ACHN (cell line): ENCODE data around the gene FANCM.

ENCODE experiments used
- DNase-seq: peaks from one replicate; pipeline ENCODE4 v3.0.0-alpha.2; 2015
- in situ Hi-C: cut with HindIII; loops from 2 replicates; pipeline ENCODE4 v1.10.0; 2017; ENCODE audit warnings: low sequenced_read_pairs, low pct_ligation_motif_present, low pct_unique_long_range_greater_than_20kb

Gene FANCM, protein sequence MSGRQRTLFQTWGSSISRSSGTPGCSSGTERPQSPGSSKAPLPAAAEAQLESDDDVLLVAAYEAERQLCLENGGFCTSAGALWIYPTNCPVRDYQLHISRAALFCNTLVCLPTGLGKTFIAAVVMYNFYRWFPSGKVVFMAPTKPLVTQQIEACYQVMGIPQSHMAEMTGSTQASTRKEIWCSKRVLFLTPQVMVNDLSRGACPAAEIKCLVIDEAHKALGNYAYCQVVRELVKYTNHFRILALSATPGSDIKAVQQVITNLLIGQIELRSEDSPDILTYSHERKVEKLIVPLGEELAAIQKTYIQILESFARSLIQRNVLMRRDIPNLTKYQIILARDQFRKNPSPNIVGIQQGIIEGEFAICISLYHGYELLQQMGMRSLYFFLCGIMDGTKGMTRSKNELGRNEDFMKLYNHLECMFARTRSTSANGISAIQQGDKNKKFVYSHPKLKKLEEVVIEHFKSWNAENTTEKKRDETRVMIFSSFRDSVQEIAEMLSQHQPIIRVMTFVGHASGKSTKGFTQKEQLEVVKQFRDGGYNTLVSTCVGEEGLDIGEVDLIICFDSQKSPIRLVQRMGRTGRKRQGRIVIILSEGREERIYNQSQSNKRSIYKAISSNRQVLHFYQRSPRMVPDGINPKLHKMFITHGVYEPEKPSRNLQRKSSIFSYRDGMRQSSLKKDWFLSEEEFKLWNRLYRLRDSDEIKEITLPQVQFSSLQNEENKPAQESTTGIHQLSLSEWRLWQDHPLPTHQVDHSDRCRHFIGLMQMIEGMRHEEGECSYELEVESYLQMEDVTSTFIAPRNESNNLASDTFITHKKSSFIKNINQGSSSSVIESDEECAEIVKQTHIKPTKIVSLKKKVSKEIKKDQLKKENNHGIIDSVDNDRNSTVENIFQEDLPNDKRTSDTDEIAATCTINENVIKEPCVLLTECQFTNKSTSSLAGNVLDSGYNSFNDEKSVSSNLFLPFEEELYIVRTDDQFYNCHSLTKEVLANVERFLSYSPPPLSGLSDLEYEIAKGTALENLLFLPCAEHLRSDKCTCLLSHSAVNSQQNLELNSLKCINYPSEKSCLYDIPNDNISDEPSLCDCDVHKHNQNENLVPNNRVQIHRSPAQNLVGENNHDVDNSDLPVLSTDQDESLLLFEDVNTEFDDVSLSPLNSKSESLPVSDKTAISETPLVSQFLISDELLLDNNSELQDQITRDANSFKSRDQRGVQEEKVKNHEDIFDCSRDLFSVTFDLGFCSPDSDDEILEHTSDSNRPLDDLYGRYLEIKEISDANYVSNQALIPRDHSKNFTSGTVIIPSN (N-terminal part only)

DNA sequence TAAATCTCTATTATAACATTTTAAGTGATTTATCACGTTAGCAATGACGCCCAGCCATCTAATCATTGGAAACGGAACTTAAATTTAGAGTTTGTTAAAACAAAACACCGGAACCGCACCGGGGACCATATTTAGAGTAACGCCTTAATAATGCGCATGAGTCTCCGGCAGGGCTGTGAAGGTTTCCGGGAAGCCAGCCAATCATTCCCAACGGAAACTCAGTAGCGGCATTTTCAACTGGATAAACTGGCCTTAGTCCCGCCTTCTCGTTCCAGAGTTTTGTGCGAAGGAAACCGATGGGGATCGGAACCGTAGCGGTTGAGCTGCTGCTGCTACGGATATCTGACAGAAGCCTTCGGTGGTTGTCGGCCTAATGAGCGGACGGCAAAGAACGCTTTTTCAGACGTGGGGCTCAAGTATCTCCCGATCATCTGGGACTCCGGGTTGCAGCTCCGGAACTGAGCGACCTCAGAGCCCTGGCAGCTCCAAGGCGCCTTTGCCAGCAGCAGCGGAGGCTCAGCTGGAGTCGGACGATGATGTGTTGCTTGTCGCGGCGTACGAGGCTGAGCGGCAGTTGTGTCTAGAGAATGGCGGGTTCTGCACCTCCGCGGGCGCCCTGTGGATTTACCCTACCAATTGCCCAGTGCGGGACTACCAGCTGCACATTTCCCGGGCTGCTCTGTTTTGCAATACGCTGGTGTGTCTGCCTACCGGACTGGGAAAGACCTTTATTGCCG, at the start of gene FANCM:
FANCM (plus strand) TSS at position 272 of the 737 bp plus-strand sequence; CDS start at position 374, 102 bp downstream.
- in situ Hi-C loops = no loop called here
- DNase-seq = peak; percentile 97

DNA sequence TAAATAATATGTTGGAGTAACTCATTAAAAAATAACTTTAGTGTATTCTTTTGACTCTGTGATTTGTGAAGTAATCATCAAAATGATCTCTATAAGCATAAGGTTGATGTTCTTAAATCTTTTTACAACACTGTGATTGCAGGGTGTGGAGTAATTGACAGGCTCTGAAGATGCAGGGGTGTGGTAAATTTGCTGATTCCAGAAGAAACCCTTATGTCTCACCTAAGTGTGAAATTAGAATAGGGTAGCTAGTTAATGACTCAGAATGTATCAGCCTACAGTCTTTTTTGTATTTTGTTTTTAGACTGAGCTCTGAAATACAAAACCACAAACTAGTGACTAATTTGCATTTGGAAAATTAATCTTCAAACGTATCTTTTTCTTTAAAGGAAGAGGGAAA, 45.9 kb upstream of the FANCM start:
- in situ Hi-C loops = no loop called here
- no peak for DNase-seq

DNA sequence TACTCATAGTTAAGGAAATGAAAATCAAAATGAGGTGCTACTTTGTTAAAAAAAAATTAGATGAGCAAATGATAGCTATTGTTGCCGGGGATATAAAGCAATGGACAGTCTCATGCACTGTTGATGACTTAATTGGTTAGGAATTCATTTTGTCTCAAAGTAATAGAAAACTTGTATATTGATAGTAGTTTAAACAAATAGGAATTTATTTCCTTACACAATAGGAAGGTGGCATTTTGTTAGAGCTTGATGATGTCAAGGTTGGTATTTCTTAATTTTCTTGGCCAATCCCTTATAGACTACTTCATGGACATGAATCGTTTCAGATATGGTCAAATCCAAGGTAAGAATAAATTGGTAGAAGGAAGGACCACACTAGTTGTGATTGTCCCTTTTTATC, 44.0 kb upstream of the FANCM start:
- in situ Hi-C loops = no loop called here
- no peak for DNase-seq

DNA sequence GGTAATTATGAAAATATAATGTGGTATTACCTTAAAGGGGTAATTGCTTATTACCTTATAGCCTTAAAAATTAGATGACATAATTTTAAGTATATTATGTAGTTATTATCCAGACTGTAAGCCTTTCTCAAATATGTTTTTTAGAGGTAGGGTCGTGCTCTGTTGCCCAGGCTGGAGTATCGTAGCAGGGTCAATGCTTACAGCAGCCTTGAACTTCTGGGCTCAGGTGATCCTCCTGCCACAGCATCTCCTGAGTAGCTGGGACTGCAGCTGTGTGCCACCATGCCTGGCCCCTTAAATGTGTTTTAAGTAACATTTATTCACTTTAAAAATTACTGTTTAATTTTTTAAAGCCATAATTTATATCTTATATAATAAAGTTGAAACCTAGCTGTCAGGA, 41.5 kb upstream of the FANCM start:
- DNase-seq = no peak
- in situ Hi-C loops = no loop called here

DNA sequence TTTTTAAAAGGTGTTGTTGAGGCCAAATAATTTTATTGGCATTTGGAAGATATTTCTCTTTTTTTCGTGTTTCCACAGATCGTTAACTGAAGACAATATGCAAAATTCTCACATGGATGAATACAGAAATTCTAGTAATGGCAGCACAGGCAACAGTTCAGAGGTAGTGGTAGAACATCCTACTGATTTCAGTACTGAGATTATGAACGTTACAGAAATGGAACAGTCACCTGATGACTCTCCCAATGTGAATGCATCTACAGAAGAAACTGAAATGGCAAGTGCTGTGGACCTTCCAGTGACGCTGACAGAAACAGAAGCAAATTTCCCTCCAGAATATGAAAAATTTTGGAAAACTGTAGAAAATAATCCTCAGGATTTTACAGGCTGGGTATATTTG, 40.6 kb upstream of the FANCM start:
- no peak for DNase-seq
- in situ Hi-C loops = no loop called here

DNA sequence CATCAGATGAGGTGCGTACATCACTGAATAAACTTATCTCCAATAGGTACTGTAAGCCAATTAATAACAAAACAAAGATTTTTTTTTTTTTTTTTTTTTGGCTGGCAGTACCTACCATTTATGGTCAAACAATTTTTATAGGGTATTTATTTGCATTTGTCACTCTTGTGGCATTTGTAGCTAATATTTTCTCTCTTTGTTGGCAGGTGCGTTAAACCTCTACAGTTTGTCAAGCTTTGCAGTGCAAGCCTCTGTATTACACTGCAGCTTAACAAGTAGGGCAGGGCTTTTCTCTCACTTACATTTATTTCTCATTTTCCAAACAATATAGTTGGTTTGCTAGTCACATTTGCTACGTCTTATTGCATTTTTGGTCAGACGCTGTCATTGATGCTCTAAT, 39.5 kb upstream of the FANCM start:
- no peak for DNase-seq
- in situ Hi-C loops = no loop called here

DNA sequence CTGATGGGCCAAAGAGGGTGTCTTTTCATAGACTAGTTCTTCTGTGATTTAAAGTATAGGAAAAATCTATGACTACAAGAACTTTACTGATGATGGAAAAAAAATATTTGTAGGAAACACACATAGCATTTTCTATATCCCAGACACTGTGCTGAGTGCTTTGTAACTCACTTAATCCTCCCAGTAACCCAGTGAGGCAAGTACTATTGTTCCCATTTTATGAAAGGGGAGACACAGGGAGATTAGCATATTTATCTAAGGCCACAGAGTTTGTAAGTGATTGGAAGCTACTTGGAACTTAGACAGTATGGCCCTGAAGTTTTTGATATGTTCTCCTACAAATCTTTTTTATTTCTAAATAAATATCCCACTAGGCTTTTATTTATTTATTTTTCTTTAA, 31.9 kb upstream of the FANCM start:
- in situ Hi-C loops = no loop called here
- DNase-seq = no peak

DNA sequence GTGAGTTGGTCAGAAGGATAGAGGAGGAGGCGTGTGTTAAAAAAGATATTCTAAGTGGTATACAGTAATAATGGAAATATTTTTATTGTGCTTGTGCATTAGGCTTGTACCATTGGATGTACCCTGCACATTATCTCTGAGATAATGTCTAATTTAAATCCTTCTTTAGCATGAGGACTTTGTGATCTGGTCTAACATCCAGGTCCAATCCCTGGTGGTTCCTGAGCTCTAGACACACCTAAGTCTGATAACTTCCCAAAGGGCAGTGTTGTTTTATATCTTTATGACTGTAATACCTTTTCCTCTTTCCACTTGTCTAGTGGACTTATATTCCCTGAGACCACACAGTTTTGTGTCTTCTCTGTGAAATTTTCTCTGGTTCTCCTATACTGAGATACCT, 31.2 kb upstream of the FANCM start:
- in situ Hi-C loops = no loop called here
- DNase-seq = no peak

DNA sequence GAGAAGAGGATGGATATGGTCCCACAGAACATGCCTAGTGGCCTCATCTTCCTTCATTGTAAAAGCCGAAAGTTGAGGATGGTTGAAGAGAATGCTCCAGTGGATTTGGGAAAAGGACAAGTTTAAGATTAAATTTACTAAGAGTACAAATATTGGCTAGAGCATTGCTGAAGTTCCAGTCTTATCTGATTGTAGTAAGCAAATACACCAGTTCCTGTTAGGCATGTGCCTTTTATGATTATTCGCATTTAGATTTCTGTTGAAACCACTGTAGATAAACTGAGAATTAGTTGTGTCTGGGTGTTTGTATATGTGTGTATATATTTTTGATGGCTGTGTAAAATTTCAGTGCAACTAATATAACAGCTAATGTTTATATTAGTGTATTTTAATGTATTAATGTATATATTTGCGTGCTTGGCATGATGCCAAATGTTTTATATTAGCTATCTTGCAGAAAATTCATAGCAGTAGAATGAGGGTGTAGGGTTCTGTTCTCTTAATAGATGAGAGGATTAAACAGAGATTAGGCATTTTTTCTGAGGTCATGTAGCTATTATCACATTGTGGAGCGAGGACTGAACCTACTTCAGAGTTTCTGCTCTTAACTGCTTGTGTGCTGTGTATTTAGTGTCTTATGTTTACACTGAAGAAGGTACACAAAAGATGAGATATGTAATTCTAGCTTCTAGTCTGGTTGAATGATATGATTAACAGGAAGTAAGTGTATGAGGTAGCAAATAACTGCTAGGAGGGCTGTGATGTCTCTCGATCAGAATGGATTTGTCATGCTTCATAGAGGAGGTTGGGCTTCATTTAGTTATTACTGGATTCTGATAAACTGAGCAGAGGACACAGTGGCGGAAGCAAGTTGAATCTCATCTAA, 22.6 kb upstream of the FANCM start:
- no peak for DNase-seq
- in situ Hi-C loops = no loop called here

DNA sequence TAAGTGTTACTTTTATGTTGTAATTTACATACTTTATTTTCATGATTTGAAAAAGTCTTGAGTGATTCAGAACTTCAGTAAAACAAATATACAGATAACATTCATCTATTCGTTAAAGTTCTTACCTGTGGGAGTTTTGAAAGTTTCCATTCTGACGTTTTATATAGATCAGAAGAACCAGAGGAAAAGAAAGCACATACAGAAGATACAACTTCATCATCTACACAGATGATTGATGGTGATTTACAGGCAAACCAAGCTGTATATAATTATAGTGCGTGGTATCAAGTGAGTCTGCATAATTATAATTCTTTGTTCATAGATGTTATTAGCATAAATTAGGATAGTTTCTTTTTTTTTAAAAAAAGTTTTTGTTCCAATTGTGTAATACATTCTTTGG, 21.4 kb upstream of the FANCM start:
- DNase-seq = no peak
- in situ Hi-C loops = no loop called here

DNA sequence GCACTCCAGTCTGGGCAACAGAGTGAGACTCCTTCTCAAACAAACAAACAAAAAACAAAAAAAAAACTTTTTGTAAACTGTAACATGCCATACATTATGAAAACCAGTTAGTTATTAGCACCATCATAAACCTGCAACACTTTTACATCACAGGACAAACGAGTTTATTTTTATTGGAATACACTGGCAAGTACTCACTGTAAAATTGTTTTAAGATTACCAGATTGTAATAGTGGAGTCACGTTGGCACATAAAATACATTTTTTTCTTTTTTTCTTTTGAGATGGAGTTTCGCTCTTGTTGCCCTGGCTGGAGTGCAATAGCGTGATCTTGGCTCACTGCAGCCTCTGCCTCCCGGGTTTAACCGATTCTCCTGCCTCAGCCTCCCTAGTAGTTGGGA, 17.1 kb upstream of the FANCM start:
- in situ Hi-C loops = no loop called here
- no peak for DNase-seq

DNA sequence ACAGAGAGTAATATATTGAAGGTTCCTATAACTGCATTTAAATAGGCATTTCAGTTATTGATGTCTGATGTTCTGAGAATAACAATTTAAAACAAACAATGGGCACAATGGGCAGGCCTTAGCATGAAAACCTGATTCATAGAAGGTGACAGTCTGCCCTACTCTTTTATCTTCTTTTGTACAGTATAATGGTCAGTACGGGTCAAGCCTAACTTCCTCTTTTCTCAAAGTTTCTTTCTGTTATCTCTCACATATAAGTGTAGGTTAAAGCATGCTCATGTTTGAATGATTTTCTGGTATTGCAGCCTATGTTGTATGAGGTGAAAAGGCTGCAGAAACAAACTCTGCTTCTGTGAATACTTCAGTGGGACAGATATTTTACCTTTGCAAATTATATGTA, 15.6 kb upstream of the FANCM start:
- no peak for DNase-seq
- in situ Hi-C loops = no loop called here

DNA sequence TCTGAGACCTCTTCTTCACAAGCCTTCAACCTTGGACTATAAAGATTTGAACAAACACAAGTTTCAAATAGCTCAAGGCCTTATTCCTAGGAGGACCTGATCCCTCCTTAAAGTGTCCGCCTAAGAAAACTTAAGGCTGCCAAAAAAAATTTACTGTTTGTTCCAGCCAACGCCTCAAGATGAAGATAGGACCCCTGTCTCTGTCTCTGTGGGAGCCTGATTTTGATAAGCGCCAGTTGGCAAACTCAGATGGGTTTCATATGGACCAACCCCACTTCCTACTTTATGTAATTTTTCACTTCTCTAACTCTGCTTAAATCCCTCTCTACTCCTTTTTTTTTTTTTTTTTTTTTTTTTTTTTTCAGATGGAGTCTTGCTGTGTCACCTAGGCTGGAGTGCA, 12.5 kb upstream of the FANCM start:
- DNase-seq = no peak
- in situ Hi-C loops = no loop called here

DNA sequence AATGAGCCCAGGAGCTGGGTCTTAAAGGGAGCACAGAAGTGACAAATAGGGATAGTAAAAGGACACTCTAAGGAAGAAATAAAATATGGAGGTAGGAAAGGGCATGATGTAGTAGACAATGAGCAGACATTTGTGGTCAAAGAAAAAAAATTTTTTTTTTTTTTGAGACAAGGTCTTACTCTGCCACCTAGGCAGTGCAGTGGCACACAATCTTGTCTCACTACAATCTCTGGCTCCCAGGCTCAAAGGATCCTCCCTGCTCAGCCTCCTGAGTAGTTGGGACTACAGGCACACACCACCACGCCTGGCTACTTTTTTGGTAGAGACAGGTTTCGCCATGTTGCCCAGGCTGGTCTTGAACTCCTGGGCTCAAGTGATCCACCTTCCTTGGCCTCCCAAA, 10.0 kb upstream of the FANCM start:
- in situ Hi-C loops = no loop called here

DNA sequence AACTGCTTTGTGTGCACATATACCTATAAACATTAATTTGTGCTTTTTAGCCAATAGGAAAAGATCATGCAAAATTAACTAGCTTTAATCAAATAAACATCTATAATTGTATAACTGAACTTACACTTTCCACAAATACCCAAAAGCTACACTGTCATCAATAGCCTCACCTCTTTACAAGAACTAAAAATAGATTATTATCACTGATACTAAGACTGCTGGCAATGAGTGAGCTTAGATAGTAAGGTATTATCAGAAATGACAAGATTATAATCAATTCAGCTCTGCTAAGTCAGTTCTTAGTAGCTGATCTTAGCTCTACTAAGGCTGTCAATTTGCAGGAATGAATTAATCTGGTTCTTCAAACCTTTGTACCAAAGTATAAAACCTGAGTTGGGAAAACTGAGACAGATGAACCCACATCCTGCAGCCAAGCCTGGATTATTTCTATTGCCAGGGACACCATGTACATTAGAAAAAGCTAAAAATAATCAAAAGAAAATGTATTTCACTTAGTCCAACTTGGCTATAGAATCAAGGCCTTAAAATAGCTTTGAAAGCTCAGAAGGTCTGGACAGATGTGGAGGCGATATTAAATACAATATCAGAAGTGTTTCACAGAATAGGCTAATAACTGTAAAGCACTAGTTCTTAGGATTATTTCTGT, 6.6 kb upstream of the FANCM start:
- in situ Hi-C loops = no loop called here
- no peak for DNase-seq

More for the DNA sequence above, 10.0 kb upstream of the FANCM start:
- no peak for DNase-seq

DNA sequence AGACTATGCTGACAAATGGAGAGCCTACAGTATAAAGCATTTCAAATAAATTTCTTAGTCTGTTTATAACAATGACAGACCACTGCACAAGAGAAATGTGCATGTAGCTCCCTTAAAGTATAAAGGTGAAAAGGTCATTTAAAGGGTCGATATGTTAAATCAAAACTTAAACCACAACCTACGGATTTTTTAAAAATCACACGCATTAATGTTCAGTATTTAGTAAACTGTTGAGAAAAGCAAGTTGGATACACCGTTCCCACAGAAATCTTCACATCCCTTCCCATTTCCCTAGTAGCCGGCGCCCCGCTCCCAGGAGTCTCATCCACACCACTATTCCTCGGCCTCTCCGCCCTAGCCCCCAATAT, 2.1 kb upstream of the FANCM start:
- no peak for DNase-seq
- in situ Hi-C loops = no loop called here
